ENCODE data around the gene ABCC12. TPM values are rescaled to one million over a fixed set of nuclear protein-coding genes. Genes with fewer than 3 reads are reported as not detected.

ABCC12 gene
- total and polyA plus RNA-seq, 2 donors (not counting 1 experiment from before 2014, with no cell fraction given) = not detected

GRCh38 chr16:48165961-48166578, 10.3 kb upstream of the ABCC12 start:
- POLR2A ChIA-PET = no interaction called here
- Histone ChIP-seq H3K4me1 (ENCODE audit: control insufficient read depth in 2 of 2, insufficient read depth in 2 of 2, low read length in 2 of 2) (peaks cover 0 to 2% of the 10 kb centered on the region in 2 donors), H3K36me3 (replicated peaks in 1 of 2; ENCODE audit: control extremely low read depth in 1 of 2, control insufficient read depth in 1 of 2, extremely low read depth in 1 of 2, insufficient read depth in 2 of 2, low read length in 1 of 2) (no peaks in the 10 kb centered on the region), H3K4me2 (replicated peaks; ENCODE audit: low read depth, low read length, poor library complexity, severe bottlenecking) (no peak overlapping the region), H4K20me1 (ENCODE audit: control insufficient read depth, insufficient read depth, low read length, poor library complexity, severe bottlenecking) (no peaks in the 10 kb centered on the region), H3K79me2 (ENCODE audit: control insufficient read depth, insufficient read depth, low read length) (no peaks in the 10 kb centered on the region), H3K9me3 (ENCODE audit: control extremely low read depth in 1 of 3, control insufficient read depth in 2 of 3, insufficient read depth in 1 of 3, low read length in 2 of 3) (no peaks in the 10 kb centered on the region), H3K4me3 (ENCODE audit: control extremely low read depth in 1 of 5, extremely low read depth in 1 of 5, insufficient read depth in 1 of 5, low read depth in 2 of 5, low read length in 4 of 5) (no peak overlapping the region), H3K27me3 (replicated peaks in 1 of 4; ENCODE audit: control extremely low read depth in 1 of 4, control insufficient read depth in 3 of 4, insufficient read depth in 4 of 4, low read length in 3 of 4) (no peaks in the 10 kb centered on the region), H3K27ac (ENCODE audit: low read length in 2 of 2) (no peak overlapping the region), H3K9ac (ENCODE audit: low read length) (no peak overlapping the region), H2AFZ (ENCODE audit: insufficient read depth, low read depth, low read length, poor library complexity, severe bottlenecking) (no peak overlapping the region)
- intact Hi-C loops (cut with micrococcal nuclease) = loop anchor here (1.0 to 2.0 kb wide), 4 partner anchors 1025 to 1312 kb away; no protein-coding TSS in a partner anchor
- H3K9me3 Mint-ChIP-seq (ENCODE audit: insufficient read depth) = no peaks in the 10 kb centered on the region
- 95% methylated on average over 3 of the region's 4 CpGs for WGBS (ENCODE audit: insufficient coverage)
- no peak overlapping the region for H3K27ac Mint-ChIP-seq
- no peak for TF ChIP-seq CTCF (IDR thresholded peaks at IDR 0.05)
- CTCF ChIA-PET = interaction anchor here (0.6 to 3.1 kb wide), 10 partner anchors 9 to 1610 kb away, joined by 3 to 28 read pairs (median 4); no protein-coding TSS in a partner anchor
- ATAC-seq (ENCODE audit: low read depth) (no peak), DNase-seq (no peak)
- H3K4me3 Mint-ChIP-seq = no peak overlapping the region
- H3K27me3 Mint-ChIP-seq = no peaks in the 10 kb centered on the region
- H3K4me1 Mint-ChIP-seq = peaks cover 3% of the 10 kb centered on the region

DNA sequence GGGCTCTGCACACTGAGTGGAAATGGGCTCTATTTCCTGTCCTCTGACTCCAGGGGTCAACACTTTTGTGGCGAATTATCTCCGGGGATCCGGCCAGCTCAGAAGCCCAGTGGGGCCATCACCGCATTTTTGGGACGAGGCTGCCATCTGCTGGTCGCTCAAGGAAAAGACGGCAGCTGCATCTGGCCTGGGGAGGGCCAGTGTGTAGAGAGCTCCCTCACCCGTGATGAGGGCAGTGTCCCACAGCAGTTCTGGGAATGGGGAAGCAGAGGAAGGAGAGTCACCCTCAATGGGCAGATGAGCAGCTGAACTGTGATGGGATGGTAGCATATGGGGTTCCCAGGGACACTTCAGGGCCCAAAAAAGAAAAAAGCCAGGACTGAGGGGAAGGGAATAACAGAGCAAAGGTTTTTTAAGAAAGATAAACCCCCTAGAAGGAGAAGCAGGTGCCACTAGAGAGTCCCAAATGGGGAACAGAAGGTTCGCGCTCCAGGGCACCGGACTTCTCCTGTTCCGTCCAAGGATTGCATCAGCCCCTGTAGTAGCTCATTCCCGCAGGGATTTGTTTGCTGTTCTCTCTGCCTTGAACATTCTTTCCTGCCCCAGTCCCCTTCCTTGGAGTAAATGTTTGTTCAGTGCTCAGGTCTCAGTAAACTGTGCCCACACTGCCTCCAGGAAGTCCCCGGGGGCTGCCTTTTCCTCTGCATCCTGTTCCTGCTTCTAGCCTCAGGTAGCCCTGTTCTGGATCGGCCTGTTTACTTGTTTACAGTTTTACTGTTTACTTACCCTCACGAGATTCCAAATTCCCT, 9.3 kb upstream of the ABCC12 start:
- Mint-ChIP-seq H3K27me3 (no peaks in the 10 kb centered on the region), H3K9me3 (ENCODE audit: insufficient read depth) (no peaks in the 10 kb centered on the region), H3K4me3 (no peak overlapping the region), H3K4me1 (peaks cover 3% of the 10 kb centered on the region), H3K27ac (peak overlapping the region; percentile 27)
- CTCF ChIA-PET = interaction anchor here (0.6 to 3.2 kb wide), 35 partner anchors 9 to 1616 kb away, joined by 3 to 31 read pairs (median 4); partner anchors contain the start of genes ABCC12 and NETO2
- POLR2A ChIA-PET = no interaction called here
- ATAC-seq (ENCODE audit: low read depth) = peak; percentile 90
- DNase-seq = peak; percentile 75
- H3K4me2 ChIP-seq (replicated peaks; ENCODE audit: low read depth, low read length, poor library complexity, severe bottlenecking) = no peak overlapping the region
- WGBS (ENCODE audit: insufficient coverage) = 35% methylated on average over 14 of the region's 16 CpGs
- no peaks in the 10 kb centered on the region for H3K36me3 ChIP-seq (replicated peaks in 1 of 2; ENCODE audit: control extremely low read depth in 1 of 2, control insufficient read depth in 1 of 2, extremely low read depth in 1 of 2, insufficient read depth in 2 of 2, low read length in 1 of 2)
- H3K4me1 ChIP-seq (ENCODE audit: control insufficient read depth in 2 of 2, insufficient read depth in 2 of 2, low read length in 2 of 2) = peaks cover 0 to 2% of the 10 kb centered on the region in 2 donors
- H3K79me2 ChIP-seq (ENCODE audit: control insufficient read depth, insufficient read depth, low read length) = no peaks in the 10 kb centered on the region
- H3K27me3 ChIP-seq (replicated peaks in 1 of 4; ENCODE audit: control extremely low read depth in 1 of 4, control insufficient read depth in 3 of 4, insufficient read depth in 4 of 4, low read length in 3 of 4) = no peaks in the 10 kb centered on the region
- intact Hi-C loops (cut with micrococcal nuclease) = loop anchor here (1.0 to 2.0 kb wide), 4 partner anchors 1024 to 1311 kb away; no protein-coding TSS in a partner anchor
- H3K9ac ChIP-seq (ENCODE audit: low read length) = no peak overlapping the region
- no peak overlapping the region for H2AFZ ChIP-seq (ENCODE audit: insufficient read depth, low read depth, low read length, poor library complexity, severe bottlenecking)
- H3K27ac ChIP-seq (ENCODE audit: low read length in 2 of 2) = no peak overlapping the region
- H3K4me3 ChIP-seq (ENCODE audit: control extremely low read depth in 1 of 5, extremely low read depth in 1 of 5, insufficient read depth in 1 of 5, low read depth in 2 of 5, low read length in 4 of 5) = no peak overlapping the region
- no peaks in the 10 kb centered on the region for H4K20me1 ChIP-seq (ENCODE audit: control insufficient read depth, insufficient read depth, low read length, poor library complexity, severe bottlenecking)
- TF ChIP-seq EZH2 (IDR thresholded peaks at IDR 0.05; ENCODE audit: borderline replicate concordance, insufficient read depth, low read depth, low read length, poor library complexity, severe bottlenecking) (no peak), CTCF (IDR thresholded peaks at IDR 0.05) (peak; percentile 90)
- no peaks in the 10 kb centered on the region for H3K9me3 ChIP-seq (ENCODE audit: control extremely low read depth in 1 of 3, control insufficient read depth in 2 of 3, insufficient read depth in 1 of 3, low read length in 2 of 3)
